HG03354 (cell line): ENCODE results near the gene DAZAP2.
"Not testable (repeated sequence)": the region's sequence is repeated elsewhere in the genome, so short reads cannot be mapped to it uniquely, and the experiment has no call there.

Source experiments
- ATAC-seq: cut with Tn5 transposase; IDR thresholded peaks from one replicate; pipeline ENCODE4 v1.9.1; 2021; ENCODE audit warnings: mild to moderate bottlenecking; ENCODE audit not compliant: unreplicated experiment, poor library complexity, severe bottlenecking

DAZAP2 gene

DNA sequence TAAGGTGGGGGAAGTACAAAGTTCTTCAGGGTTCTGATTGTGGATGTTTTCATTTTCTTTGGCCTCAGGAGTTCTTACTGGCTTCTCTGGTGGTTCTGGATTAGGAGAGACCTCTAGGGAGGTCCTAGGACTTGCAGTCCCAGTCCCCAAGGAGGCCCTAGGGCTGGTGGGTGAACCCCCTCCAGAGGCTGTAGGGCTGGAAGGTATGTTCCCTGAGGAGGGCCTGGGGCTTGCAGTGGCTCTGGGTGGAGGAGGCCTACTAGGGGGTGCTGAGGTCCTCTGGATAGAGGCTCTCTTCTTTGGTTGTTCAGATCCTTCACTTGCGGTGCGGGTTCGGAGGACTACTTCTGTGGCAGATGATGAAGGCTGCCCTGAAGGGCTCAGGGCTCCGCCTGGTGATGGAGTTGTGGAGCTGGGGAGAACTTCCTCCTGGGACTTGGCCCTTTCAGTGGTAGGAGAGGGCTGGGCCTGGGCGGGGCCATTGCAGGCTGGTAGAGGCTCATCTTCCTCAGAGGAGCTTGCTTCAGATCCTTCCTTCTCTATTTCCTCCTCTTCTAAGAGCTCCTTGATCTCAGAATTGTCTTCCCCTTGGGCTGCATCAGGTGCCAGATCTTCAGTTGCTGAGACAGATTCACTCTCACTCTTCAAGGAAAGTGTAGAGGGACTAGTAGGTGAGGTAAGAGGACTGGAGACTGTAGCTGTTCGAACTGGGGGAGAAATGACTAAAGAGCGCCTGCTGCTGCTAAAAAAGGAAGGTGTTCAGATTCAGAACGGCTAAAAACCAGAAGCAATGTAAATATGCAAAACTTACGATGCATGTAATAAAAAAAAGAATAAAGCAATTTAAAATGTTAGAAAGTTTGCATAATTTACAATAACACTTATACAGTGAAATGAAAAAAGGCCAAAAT is 53.2 kb downstream of the DAZAP2 start:
- not testable (repeated sequence) for ATAC-seq
